ENCODE measurements around the gene PLEKHG3. TPM values are rescaled to one million over a fixed set of nuclear protein-coding genes. Genes with fewer than 3 reads are reported as not detected.

The PLEKHG3 gene
- total and polyA plus RNA-seq, 3 donors from 2014 or later = 20.1 to 21.6 (median 20.6) TPM

DNA sequence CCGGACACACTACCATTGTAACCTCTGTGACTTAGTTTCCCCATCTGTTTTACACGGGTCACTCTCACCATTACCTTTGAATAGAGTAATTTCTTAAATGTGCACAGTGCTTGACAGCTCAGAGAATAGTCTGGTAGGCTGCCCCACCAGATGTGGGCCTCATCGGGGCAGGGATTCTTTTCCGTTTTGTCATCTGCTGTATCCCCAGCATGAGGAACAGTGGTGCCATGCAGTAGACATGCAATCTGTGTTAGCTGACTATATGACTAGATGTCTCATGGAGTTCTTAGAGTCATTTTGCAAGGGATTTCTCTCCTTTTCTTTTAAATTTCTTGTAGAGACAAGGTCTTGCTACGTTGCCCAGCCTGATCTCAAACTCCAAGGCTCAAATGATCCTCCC is 44.9 kb upstream of the PLEKHG3 start:
- TF ChIP-seq, protein P1, sequence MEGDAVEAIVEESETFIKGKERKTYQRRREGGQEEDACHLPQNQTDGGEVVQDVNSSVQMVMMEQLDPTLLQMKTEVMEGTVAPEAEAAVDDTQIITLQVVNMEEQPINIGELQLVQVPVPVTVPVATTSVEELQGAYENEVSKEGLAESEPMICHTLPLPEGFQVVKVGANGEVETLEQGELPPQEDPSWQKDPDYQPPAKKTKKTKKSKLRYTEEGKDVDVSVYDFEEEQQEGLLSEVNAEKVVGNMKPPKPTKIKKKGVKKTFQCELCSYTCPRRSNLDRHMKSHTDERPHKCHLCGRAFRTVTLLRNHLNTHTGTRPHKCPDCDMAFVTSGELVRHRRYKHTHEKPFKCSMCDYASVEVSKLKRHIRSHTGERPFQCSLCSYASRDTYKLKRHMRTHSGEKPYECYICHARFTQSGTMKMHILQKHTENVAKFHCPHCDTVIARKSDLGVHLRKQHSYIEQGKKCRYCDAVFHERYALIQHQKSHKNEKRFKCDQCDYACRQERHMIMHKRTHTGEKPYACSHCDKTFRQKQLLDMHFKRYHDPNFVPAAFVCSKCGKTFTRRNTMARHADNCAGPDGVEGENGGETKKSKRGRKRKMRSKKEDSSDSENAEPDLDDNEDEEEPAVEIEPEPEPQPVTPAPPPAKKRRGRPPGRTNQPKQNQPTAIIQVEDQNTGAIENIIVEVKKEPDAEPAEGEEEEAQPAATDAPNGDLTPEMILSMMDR (IDR thresholded peaks at IDR 0.05) = no peak
- no peak for TF ChIP-seq POLR2A (IDR thresholded peaks at IDR 0.05)
- Histone ChIP-seq H3K36me3 (ENCODE audit: low read depth, missing control alignments) (no peaks in the 10 kb centered on the region), H3K27me3 (no peaks in the 10 kb centered on the region), H3K4me3 (no peak overlapping the region), H3K4me1 (peaks cover 2% of the 10 kb centered on the region), H3K27ac (no peak overlapping the region), H3K9me3 (no peaks in the 10 kb centered on the region)
- 67 to 72% methylated on average over 5 of the region's 5 CpGs for WGBS, 2 donors
- intact Hi-C loops (cut with DNase I; ENCODE audit: low total_unique reads) = no loop called here
- DNase-seq = no peak

DNA sequence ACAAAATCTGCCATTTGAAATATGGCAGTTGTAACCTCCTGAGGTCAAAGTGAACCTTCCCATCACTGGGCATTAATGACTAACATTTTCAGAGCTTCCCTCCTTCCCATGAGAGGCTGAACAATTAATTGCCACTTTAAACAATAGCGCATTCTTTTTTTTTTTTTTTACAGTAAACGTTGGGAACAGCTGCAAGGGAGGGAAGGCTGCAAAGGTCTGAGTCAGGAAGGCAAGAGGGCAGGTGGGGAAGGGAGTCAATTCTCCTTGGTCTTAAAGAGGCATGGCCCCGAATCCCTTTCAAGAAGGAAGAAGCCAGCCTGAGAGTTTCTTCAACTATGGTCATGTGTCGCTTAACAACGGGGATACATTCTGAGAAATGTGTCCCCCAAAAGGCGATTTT is 41.0 kb upstream of the PLEKHG3 start:
- TF ChIP-seq, protein P1 (IDR thresholded peaks at IDR 0.05) = no peak
- 70 to 77% methylated on average over 6 of the region's 6 CpGs for WGBS, 2 donors
- H3K36me3 ChIP-seq (ENCODE audit: low read depth, missing control alignments) = no peaks in the 10 kb centered on the region
- H3K4me3 ChIP-seq = no peak overlapping the region
- no peaks in the 10 kb centered on the region for H3K9me3 ChIP-seq
- no peak overlapping the region for H3K27ac ChIP-seq
- intact Hi-C loops (cut with DNase I; ENCODE audit: low total_unique reads) = no loop called here
- no peaks in the 10 kb centered on the region for H3K27me3 ChIP-seq
- H3K4me1 ChIP-seq = no peaks in the 10 kb centered on the region
- DNase-seq = no peak

DNA sequence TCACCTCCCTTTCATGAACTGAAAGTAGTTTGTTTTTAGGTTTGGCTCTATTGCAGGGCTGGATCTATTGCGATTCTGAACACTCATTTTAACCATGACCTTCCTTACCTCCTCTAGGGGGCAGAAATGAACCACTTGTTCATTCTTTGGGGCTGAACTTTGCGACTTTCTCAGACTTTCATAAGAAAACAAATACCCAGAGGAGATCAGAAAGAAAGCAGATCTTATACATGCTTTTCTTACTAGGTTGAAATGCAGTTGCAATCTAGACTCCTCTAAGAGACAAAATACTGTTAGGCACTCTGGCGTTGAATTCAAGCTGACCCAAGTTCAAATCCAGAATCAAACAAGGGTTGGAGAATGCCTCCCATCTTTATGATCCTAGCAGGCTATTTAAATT is 32.6 kb upstream of the PLEKHG3 start:
- no peaks in the 10 kb centered on the region for H3K27me3 ChIP-seq
- H3K27ac ChIP-seq = no peak overlapping the region
- no peak for DNase-seq
- intact Hi-C loops (cut with DNase I; ENCODE audit: low total_unique reads) = loop anchor here (5.0 kb wide), 1 partner anchor 91 kb away; no protein-coding TSS in a partner anchor
- no peaks in the 10 kb centered on the region for H3K9me3 ChIP-seq
- 25 to 41% methylated on average over 3 of the region's 3 CpGs for WGBS, 2 donors
- no peaks in the 10 kb centered on the region for H3K4me1 ChIP-seq
- H3K36me3 ChIP-seq (ENCODE audit: low read depth, missing control alignments) = no peaks in the 10 kb centered on the region
- no peak overlapping the region for H3K4me3 ChIP-seq
- TF ChIP-seq, protein P1 (IDR thresholded peaks at IDR 0.05) = peak; percentile 52 to 74 (median 73)
- no peak for TF ChIP-seq POLR2A (IDR thresholded peaks at IDR 0.05)

DNA sequence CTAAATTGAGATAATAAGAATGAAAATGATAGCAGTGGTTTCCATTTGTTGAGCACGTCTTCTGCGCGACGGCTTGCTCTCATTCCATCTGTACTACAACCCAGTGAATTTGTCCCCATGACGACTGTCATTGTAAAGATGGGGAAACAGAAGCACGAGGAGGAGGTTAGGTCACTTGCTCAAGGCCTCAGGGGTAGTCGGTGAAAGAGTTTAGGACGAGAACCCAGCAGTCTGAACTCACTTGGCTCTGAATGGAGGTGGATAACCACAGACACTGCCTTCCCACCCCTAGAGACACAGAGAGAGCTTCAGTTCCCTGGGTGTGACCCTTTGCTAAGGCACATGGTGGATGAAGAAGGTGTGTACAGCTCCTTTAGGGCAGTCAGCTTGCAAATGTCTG is 30.9 kb upstream of the PLEKHG3 start:
- no peak for DNase-seq
- H3K27me3 ChIP-seq = no peaks in the 10 kb centered on the region
- WGBS, 2 donors = 89 to 91% methylated on average over 8 of the region's 8 CpGs
- H3K9me3 ChIP-seq = no peaks in the 10 kb centered on the region
- H3K36me3 ChIP-seq (ENCODE audit: low read depth, missing control alignments) = no peaks in the 10 kb centered on the region
- TF ChIP-seq POLR2A (IDR thresholded peaks at IDR 0.05) = no peak
- TF ChIP-seq, protein P1 (IDR thresholded peaks at IDR 0.05) = no peak
- no peaks in the 10 kb centered on the region for H3K4me1 ChIP-seq
- no peak overlapping the region for H3K27ac ChIP-seq
- no peak overlapping the region for H3K4me3 ChIP-seq
- intact Hi-C loops (cut with DNase I; ENCODE audit: low total_unique reads) = loop anchor here (5.0 kb wide), 1 partner anchor 89 kb away; no protein-coding TSS in a partner anchor

DNA sequence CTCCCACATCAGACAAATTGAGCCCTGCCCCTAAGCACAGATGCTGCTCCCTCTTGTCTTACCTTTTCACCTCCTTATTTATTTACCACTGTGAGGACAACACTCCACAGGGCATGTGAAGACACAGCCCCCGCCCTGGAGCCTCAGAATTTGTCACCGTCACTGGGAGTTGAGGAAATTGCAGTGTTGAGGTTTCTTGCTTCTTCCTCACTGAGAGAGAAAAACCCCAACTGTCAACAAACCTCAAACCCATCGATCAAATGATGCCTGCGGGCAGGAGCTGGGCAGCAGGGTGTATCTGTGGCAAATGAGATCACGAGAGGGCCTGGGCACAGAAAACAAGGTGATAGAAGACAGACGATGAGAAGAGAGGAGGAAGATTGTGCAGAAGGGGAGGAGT is 30.5 kb upstream of the PLEKHG3 start:
- intact Hi-C loops (cut with DNase I; ENCODE audit: low total_unique reads) = loop anchor here (5.0 kb wide), 1 partner anchor 89 kb away; no protein-coding TSS in a partner anchor
- TF ChIP-seq, protein P1 (IDR thresholded peaks at IDR 0.05) = no peak
- TF ChIP-seq POLR2A (IDR thresholded peaks at IDR 0.05) = no peak
- H3K27ac ChIP-seq = no peak overlapping the region
- no peaks in the 10 kb centered on the region for H3K27me3 ChIP-seq
- no peak for DNase-seq
- H3K4me1 ChIP-seq = no peaks in the 10 kb centered on the region
- no peaks in the 10 kb centered on the region for H3K9me3 ChIP-seq
- WGBS, 2 donors = 66 to 78% methylated on average over 6 of the region's 6 CpGs
- no peaks in the 10 kb centered on the region for H3K36me3 ChIP-seq (ENCODE audit: low read depth, missing control alignments)
- no peak overlapping the region for H3K4me3 ChIP-seq
